ENCODE results near the gene MED27.

MED27 gene

GRCh38 chr9:131836021-131836420, 243.6 kb downstream of the MED27 start:
- Histone ChIP-seq H3K9me3 (no peaks in the 10 kb centered on the region), H3K27me3 (peaks cover 36% of the 10 kb centered on the region), H3K27ac (no peak overlapping the region), H3K4me1 (ENCODE audit: control insufficient read depth in 1 of 2, insufficient read depth in 1 of 2, low read depth in 1 of 2, low read length in 1 of 2) (no peaks in the 10 kb centered on the region), H3K36me3 (no peaks in the 10 kb centered on the region), H3K4me3 (ENCODE audit: low read depth in 1 of 2, low read length in 1 of 2) (no peak overlapping the region)
- no peak for TF ChIP-seq CTCF (IDR thresholded peaks at IDR 0.05)

DNA sequence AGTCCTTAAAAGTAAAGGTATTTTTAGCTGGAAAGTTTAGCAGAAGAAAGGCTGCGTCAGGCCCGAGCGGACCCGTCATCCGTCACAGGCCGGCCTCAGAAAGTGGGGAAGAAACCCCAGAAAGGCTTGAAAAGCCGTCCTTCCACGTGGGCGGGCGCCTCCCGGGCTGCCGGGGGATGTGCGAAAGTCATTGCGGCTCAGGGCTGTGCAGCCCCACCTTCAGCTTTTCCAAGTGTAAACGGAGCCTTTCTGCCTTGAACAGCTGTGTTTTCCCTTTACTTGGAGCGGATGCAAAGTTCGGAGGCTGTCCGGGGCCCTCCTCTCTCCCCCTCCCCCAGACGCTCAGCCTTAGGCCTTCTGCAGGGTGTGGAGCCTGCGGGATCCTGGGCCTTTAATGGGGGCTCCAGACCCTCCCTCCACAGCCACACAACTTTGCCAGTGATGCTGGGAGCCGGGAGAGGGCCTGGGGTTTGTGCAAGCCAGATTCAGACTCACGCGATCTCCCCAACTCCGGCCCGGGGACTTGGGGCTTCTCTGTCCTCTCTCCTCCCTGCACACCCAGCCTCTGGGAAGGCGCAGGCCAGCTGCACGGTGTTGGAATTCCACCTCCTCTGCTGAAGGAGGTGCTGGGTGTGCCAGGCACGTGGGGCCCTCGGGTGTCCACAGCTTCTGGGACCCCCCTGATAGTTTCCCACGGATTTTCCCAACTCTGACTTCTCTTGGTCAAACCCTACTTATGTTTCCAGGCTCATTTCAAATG, 244.3 kb downstream of the MED27 start:
- Histone ChIP-seq H3K27me3 (peaks cover 36% of the 10 kb centered on the region), H3K9me3 (no peaks in the 10 kb centered on the region), H3K4me1 (ENCODE audit: control insufficient read depth in 1 of 2, insufficient read depth in 1 of 2, low read depth in 1 of 2, low read length in 1 of 2) (no peaks in the 10 kb centered on the region), H3K4me3 (ENCODE audit: low read depth in 1 of 2, low read length in 1 of 2) (no peak overlapping the region), H3K36me3 (no peaks in the 10 kb centered on the region), H3K27ac (no peak overlapping the region)
- no peak for TF ChIP-seq CTCF (IDR thresholded peaks at IDR 0.05)

DNA sequence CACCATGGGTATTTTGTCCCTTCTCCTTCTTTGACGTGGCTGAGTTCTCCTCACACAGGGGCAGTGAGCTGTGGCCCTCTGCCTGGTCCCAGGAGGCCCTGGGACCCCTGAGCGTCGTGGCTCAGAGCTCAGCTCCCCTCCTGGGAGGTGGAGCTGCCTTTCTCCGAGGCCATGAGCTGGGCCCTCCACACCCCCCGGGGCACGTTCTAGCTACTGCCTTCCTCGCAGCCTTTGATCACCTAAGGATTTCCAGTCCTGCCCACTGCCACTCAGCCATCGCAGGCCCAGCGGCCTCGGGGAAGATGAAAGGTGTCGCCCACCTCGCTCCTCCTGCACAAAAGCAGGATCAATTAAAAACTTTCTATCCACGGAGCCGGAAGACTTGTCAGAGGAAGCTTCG, 244.9 kb downstream of the MED27 start:
- Histone ChIP-seq H3K4me3 (ENCODE audit: low read depth in 1 of 2, low read length in 1 of 2) (no peak overlapping the region), H3K36me3 (no peaks in the 10 kb centered on the region), H3K9me3 (no peaks in the 10 kb centered on the region), H3K27me3 (peaks cover 36% of the 10 kb centered on the region), H3K27ac (no peak overlapping the region), H3K4me1 (ENCODE audit: control insufficient read depth in 1 of 2, insufficient read depth in 1 of 2, low read depth in 1 of 2, low read length in 1 of 2) (no peaks in the 10 kb centered on the region)
- TF ChIP-seq CTCF (IDR thresholded peaks at IDR 0.05), result no peak

- no peak overlapping the region for H3K27ac ChIP-seq
- H3K9me3 ChIP-seq, result no peaks in the 10 kb centered on the region
- H3K4me3 ChIP-seq (ENCODE audit: low read depth in 1 of 2, low read length in 1 of 2), result no peak overlapping the region
- peaks cover 36% of the 10 kb centered on the region for H3K27me3 ChIP-seq
- no peaks in the 10 kb centered on the region for H3K36me3 ChIP-seq
- H3K4me1 ChIP-seq (ENCODE audit: control insufficient read depth in 1 of 2, insufficient read depth in 1 of 2, low read depth in 1 of 2, low read length in 1 of 2), result no peaks in the 10 kb centered on the region
- TF ChIP-seq CTCF (IDR thresholded peaks at IDR 0.05), result no peak
Observed at GRCh38 chr9:131833906-131834305, 245.8 kb downstream of the MED27 start.

GRCh38 chr9:131833083-131833482, 246.6 kb downstream of the MED27 start:
- no peaks in the 10 kb centered on the region for H3K36me3 ChIP-seq

More at GRCh38 chr9:131833083-131833482, 246.6 kb downstream of the MED27 start:
- Histone ChIP-seq H3K4me3 (ENCODE audit: low read depth in 1 of 2, low read length in 1 of 2) (no peak overlapping the region), H3K27me3 (peaks cover 29% of the 10 kb centered on the region), H3K27ac (no peak overlapping the region), H3K9me3 (no peaks in the 10 kb centered on the region), H3K4me1 (ENCODE audit: control insufficient read depth in 1 of 2, insufficient read depth in 1 of 2, low read depth in 1 of 2, low read length in 1 of 2) (no peaks in the 10 kb centered on the region)
- TF ChIP-seq CTCF (IDR thresholded peaks at IDR 0.05), result no peak
